ENCODE data around the gene ATP2A2.

- TF ChIP-seq CTCF (optimal IDR thresholded peaks at IDR 0.05 in 1 of 3, IDR thresholded peaks at IDR 0.05 in 1 of 3, conservative IDR thresholded peaks at IDR 0.05 in 1 of 3; ENCODE audit: extremely low read depth in 1 of 3, insufficient read depth in 2 of 3, low read length in 3 of 3) (no peak), EZH2 (IDR thresholded peaks at IDR 0.05; ENCODE audit: low read length) (no peak)
Measured at GRCh38 chr12:110335481-110336045, 54.5 kb downstream of the ATP2A2 start.
